GM19324 (cell line): ENCODE data around the gene ZNF699.
"Not testable (repeated sequence)": the region's sequence is repeated elsewhere in the genome, so short reads cannot be mapped to it uniquely, and the experiment has no call there.

Experiments
- ATAC-seq: cut with Tn5 transposase; IDR thresholded peaks from one replicate; pipeline ENCODE4 v1.9.1; 2021; ENCODE audit warnings: mild to moderate bottlenecking, moderate library complexity; ENCODE audit not compliant: unreplicated experiment, low FRiP score

The ZNF699 gene

GRCh38 chr19:9289231-9289884, 20.3 kb downstream of the ZNF699 start:
- ATAC-seq, result no peak

GRCh38 chr19:9283485-9283884, 26.2 kb downstream of the ZNF699 start:
- not testable (repeated sequence) for ATAC-seq

- no peak for ATAC-seq
Measured at GRCh38 chr19:9251236-9251635, 58.4 kb downstream of the ZNF699 start.

- no peak for ATAC-seq
Measured at GRCh38 chr19:9250630-9251029, 59.0 kb downstream of the ZNF699 start, which contains the start of gene OR7E24. TSS of gene OR7E24 (plus strand) at chr19:9250930. CDS start at chr19:9251044, 114 bp downstream.
